NB4 (cell line): Measurements from ENCODE around the gene RSRC1.

ENCODE experiments used
- DNase-seq: peaks from one replicate; pipeline ENCODE4 v3.0.0; 2010; ENCODE audit warnings: low read depth
- H3K4me3 ChIP-seq: one replicate; pipeline ENCODE4 v1.5.1; 2011; ENCODE audit warnings: mild to moderate bottlenecking, low read depth, low read length, moderate library complexity
- MAX ChIP-seq: IDR thresholded peaks from 2 replicates; pipeline ENCODE4 v1.6.1; 2011; ENCODE audit warnings: low read depth, low read length
- MYC ChIP-seq: IDR thresholded peaks from 2 replicates; pipeline ENCODE4 v1.6.1; 2011; ENCODE audit warnings: low read depth, low read length
- POLR2A ChIP-seq: IDR thresholded peaks from 2 replicates; pipeline ENCODE4 v1.6.1; 2011; ENCODE audit warnings: mild to moderate bottlenecking; ENCODE audit not compliant: insufficient read length; ENCODE audit errors: extremely low read depth
- TF ChIP-seq, protein P1 (sequence below): IDR thresholded peaks from one replicate; pipeline ENCODE4 v1.5.1; 2012; ENCODE audit warnings: low read depth, low read length

Gene RSRC1

GRCh38 chr3:158434412-158435038 is 324.6 kb downstream of the RSRC1 start:
- no peak overlapping the region for H3K4me3 ChIP-seq
- TF ChIP-seq, protein P1, sequence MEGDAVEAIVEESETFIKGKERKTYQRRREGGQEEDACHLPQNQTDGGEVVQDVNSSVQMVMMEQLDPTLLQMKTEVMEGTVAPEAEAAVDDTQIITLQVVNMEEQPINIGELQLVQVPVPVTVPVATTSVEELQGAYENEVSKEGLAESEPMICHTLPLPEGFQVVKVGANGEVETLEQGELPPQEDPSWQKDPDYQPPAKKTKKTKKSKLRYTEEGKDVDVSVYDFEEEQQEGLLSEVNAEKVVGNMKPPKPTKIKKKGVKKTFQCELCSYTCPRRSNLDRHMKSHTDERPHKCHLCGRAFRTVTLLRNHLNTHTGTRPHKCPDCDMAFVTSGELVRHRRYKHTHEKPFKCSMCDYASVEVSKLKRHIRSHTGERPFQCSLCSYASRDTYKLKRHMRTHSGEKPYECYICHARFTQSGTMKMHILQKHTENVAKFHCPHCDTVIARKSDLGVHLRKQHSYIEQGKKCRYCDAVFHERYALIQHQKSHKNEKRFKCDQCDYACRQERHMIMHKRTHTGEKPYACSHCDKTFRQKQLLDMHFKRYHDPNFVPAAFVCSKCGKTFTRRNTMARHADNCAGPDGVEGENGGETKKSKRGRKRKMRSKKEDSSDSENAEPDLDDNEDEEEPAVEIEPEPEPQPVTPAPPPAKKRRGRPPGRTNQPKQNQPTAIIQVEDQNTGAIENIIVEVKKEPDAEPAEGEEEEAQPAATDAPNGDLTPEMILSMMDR = peak; percentile 36
- TF ChIP-seq POLR2A (no peak), MYC (no peak), MAX (no peak)
- peak; percentile 68 for DNase-seq

GRCh38 chr3:158443632-158444031 is 333.7 kb downstream of the RSRC1 start:
- TF ChIP-seq, protein P1 = no peak
- no peak for TF ChIP-seq MYC
- no peak for TF ChIP-seq MAX
- TF ChIP-seq POLR2A = no peak
- no peak overlapping the region for H3K4me3 ChIP-seq
- DNase-seq = no peak

- TF ChIP-seq, protein P1 = no peak
- TF ChIP-seq POLR2A (no peak), MYC (no peak), MAX (no peak)
- DNase-seq = no peak
Observed at GRCh38 chr3:158447408-158447807, 337.5 kb downstream of the RSRC1 start.

GRCh38 chr3:158451405-158452055 is 341.6 kb downstream of the RSRC1 start:
- no peak overlapping the region for H3K4me3 ChIP-seq

More at GRCh38 chr3:158447408-158447807, 337.5 kb downstream of the RSRC1 start:
- no peak overlapping the region for H3K4me3 ChIP-seq

GRCh38 chr3:158452334-158452733 is 342.4 kb downstream of the RSRC1 start:
- TF ChIP-seq, protein P1 = no peak
- TF ChIP-seq MYC = no peak
- TF ChIP-seq POLR2A = no peak
- no peak for TF ChIP-seq MAX
- DNase-seq = no peak
- no peak overlapping the region for H3K4me3 ChIP-seq

More at GRCh38 chr3:158451405-158452055, 341.6 kb downstream of the RSRC1 start:
- TF ChIP-seq POLR2A = no peak
- TF ChIP-seq, protein P1 = no peak
- no peak for TF ChIP-seq MYC
- TF ChIP-seq MAX = no peak
- DNase-seq = peak; percentile 34
